Common myeloid progenitor, CD34-positive (primary cell): ENCODE results near the gene THAP7.

ENCODE experiments used
- CTCF ChIA-PET: fragments of 350-600 bp; sonication (Branson Sonifier 250); formaldehyde crosslinking; loops from one replicate; lab custom pipeline; 2021; ENCODE audit warnings: antibody characterized with exemption; lab: Charles Lee
- POLR2A ChIA-PET: fragments of 350-600 bp; sonication (Branson Sonifier 250); formaldehyde crosslinking; loops from one replicate; lab custom pipeline; 2021; ENCODE audit warnings: antibody characterized with exemption; lab: Charles Lee
- DNase-seq, 3 donors: peaks; one replicate each; pipeline versions ENCODE4 v3.0.0 to v3.0.0-alpha.2; 2013
- H3K27ac ChIP-seq, 2 experiments: 1 replicate in 1 of 2; 2 replicates in 1 of 2; pipeline ENCODE4 v1.7.0; 2013; ENCODE audit warnings: inconsistent platforms in 2 of 2, low read length in 2 of 2, mild to moderate bottlenecking in 2 of 2, low read depth in 1 of 2, moderate library complexity in 1 of 2; ENCODE audit not compliant: severe bottlenecking in 2 of 2, insufficient read depth in 1 of 2, poor library complexity in 1 of 2
- H3K27me3 ChIP-seq, 5 experiments: replicated peaks in 2 of 5; 1 replicate in 3 of 5; 2 replicates in 2 of 5; pipeline versions ENCODE4 v1.6.1 to v1.7.0; 2013; ENCODE audit warnings: low read length in 4 of 5, mild to moderate bottlenecking in 2 of 5, moderate library complexity in 2 of 5, inconsistent platforms in 1 of 5; ENCODE audit not compliant: insufficient read depth in 5 of 5, control insufficient read depth in 4 of 5
- H3K36me3 ChIP-seq, 4 experiments: 1 replicate in 2 of 4; 2 replicates in 2 of 4; pipeline versions ENCODE4 v1.6.1 to v1.7.0; 2013; ENCODE audit warnings: low read length in 3 of 4, control low read depth in 1 of 4, mild to moderate bottlenecking in 1 of 4; ENCODE audit not compliant: control insufficient read depth in 4 of 4, insufficient read depth in 4 of 4
- H3K4me1 ChIP-seq, 4 experiments: 1 replicate in 3 of 4; 2 replicates in 1 of 4; pipeline versions ENCODE4 v1.6.1 to v1.7.1; 2013; ENCODE audit warnings: low read length in 3 of 4, mild to moderate bottlenecking in 3 of 4, control low read depth in 1 of 4, inconsistent platforms in 1 of 4, moderate library complexity in 1 of 4; ENCODE audit not compliant: control insufficient read depth in 4 of 4, insufficient read depth in 4 of 4; ENCODE audit errors: control extremely low read depth in 1 of 4
- H3K4me3 ChIP-seq, 7 experiments: 1 replicate in 4 of 7; 2 replicates in 3 of 7; pipeline versions ENCODE4 v1.5.1 to v1.7.0; 2013; ENCODE audit warnings: mild to moderate bottlenecking in 7 of 7, low read length in 6 of 7, moderate library complexity in 6 of 7, inconsistent platforms in 2 of 7, low read depth in 2 of 7, control low read depth in 1 of 7; ENCODE audit not compliant: insufficient read depth in 4 of 7, control insufficient read depth in 1 of 7; ENCODE audit errors: extremely low read depth in 1 of 7
- H3K9me3 ChIP-seq, 5 experiments: 1 replicate in 4 of 5; 2 replicates in 1 of 5; pipeline versions ENCODE4 v1.6.1 to v1.7.1; 2013; ENCODE audit warnings: low read length in 4 of 5, mild to moderate bottlenecking in 2 of 5, inconsistent platforms in 1 of 5, low read depth in 1 of 5, moderate library complexity in 1 of 5; ENCODE audit not compliant: control insufficient read depth in 4 of 5, insufficient read depth in 2 of 5; ENCODE audit errors: control extremely low read depth in 1 of 5
- WGBS: methylation state at CpG from one replicate; pipeline ENCODE4 v1.1.5; 2013; ENCODE audit not compliant: insufficient coverage; 5-methylcytosine and 5-hydroxymethylcytosine counted together

Gene THAP7

DNA sequence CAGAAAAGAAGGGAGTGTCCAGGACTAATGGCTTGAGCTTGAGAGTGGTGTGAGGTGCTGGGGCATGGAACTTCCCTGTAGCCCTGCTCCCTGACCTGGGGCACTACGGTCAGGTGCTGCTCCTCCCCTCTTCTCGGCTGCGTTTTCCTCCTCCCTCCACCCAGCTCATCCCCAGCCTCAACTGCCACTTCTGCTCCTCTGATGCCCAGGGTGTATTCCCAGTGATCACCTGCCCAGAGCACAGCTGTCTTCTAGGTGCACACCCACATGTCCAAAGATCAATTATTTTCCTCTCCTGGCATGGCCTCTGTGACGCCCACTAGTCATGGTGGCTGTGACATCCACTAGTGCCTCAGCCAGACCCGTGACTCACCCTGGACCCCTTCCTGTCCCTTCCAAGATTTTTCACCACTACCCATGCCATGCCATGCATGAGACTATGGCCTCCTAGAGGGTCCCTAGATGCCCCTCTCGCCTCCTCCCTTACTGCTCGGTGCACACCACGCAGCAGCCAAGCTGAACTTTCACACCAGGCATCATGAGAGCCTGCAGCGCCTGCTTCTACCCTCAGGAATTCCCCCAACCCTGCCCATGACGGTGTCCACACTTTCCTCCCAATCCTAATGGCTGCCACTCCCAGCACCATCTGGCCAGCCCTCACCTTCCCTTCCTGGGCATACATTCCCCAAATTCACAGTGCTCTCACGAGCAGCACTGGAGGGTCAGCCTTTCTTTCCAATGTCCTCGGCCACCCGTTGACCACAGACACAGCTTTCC lies 14.9 kb upstream of the THAP7 start:
- ChIA-PET CTCF (interaction anchor here (1.6 kb wide), 1 partner anchor 11 kb away, joined by 3 read pairs; no protein-coding TSS in a partner anchor), POLR2A (no interaction called here)
- WGBS, result 98% methylated on average over 12 of the region's 13 CpGs
- no peak for DNase-seq
- Histone ChIP-seq H3K4me1 (peaks cover 0 to 21% (median 17%) of the 10 kb centered on the region in 4 experiments), H3K36me3 (no peaks in the 10 kb centered on the region), H3K27me3 (peaks cover 0 to 5% (median 0%) of the 10 kb centered on the region in 5 experiments), H3K27ac (no peak overlapping the region), H3K9me3 (no peaks in the 10 kb centered on the region), H3K4me3 (no peak overlapping the region)

DNA sequence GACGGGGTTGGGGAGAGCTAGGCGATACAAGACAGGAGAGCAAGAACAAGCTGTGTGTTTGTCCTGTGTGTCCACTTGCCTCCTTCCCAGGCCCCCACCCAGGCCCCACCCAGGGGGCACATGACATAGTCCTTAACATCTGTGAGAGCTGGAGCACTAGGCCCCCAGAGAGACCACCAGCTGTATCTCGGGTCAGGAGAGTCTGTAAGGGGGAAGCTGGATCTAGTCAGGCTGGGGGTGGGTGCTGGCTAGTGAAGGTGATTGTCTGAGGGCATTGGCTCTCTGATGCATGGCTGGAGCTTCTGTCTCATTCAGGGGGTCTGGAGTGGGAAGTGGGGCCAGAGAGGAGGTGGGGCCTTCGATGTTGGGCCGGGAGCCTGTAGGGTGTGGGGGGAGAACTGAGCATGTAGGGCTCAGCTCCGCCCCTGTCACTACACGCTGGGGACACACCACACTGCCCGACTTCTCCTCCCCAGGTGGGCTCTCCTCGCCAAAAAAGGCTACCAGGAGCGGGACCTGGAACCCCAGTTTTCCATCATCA lies 13.6 kb upstream of the THAP7 start:
- CTCF ChIA-PET, result interaction anchor here (1.0 kb wide), 1 partner anchor 40 kb away, joined by 3 read pairs; no protein-coding TSS in a partner anchor
- Histone ChIP-seq H3K27ac (peak overlapping the region in 1 of 2 experiments; percentile 85), H3K27me3 (peaks cover 0 to 3% (median 0%) of the 10 kb centered on the region in 5 experiments), H3K36me3 (no peaks in the 10 kb centered on the region), H3K4me3 (no peak overlapping the region), H3K9me3 (no peaks in the 10 kb centered on the region), H3K4me1 (peaks cover 0 to 21% (median 17%) of the 10 kb centered on the region in 4 experiments)
- no peak for DNase-seq
- WGBS, result 78% methylated on average over 10 of the region's 10 CpGs
- POLR2A ChIA-PET, result interaction anchor here (0.6 kb wide), 1 partner anchor 629 kb away, joined by 3 read pairs; no protein-coding TSS in a partner anchor

DNA sequence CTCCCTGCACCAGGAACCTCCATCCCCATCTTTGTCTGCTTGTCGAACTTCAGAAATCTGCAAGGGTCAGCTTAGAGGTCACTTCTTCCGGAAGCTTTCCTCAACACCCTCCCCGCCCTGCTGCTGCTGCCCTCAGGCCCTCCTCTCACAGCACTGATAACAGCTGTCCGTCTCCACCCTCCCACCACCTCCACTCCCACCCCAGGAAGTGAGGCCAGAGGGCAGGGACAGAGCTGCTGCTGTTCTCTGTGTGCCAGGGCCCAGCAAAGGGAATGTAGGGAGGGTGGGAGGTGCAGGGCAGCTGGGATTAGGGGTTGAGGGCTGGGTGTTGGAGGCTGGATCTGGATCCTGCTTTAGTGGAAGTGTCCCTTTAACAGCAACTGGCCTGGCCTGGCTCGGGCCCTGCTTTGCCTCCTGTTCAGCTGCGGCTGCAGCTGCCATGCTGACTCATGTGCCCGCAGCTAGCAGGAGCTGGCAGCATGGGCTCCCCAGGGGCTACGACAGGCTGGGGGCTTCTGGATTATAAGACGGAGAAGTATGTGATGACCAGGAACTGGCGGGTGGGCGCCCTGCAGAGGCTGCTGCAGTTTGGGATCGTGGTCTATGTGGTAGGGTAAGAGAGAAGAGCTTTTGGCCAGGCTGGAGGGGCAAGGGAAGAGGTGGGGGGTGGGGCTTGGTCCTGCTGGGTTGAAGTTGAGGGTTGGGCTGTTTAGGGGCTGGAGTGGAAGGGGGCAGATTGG lies 13.0 kb upstream of the THAP7 start, which contains the start of gene P2RX6:
Gene P2RX6, plus strand, starts transcription at position 440 of the 740 bp plus-strand sequence. Its CDS starts 10 bp downstream, at position 450.
- WGBS, result 52% methylated on average over 7 of the region's 12 CpGs
- Histone ChIP-seq H3K9me3 (no peaks in the 10 kb centered on the region), H3K27me3 (peaks cover 0 to 3% (median 0%) of the 10 kb centered on the region in 5 experiments), H3K4me3 (peak within 1 kb of the TSS; percentile 19 to 73 (median 57)), H3K27ac (peak within 1 kb of the TSS in 1 of 2 experiments; percentile 85), H3K36me3 (no peaks in the 10 kb centered on the region), H3K4me1 (peaks cover 0 to 21% (median 17%) of the 10 kb centered on the region in 4 experiments)
- CTCF ChIA-PET, result interaction anchor here (0.6 to 1.1 kb wide), 3 partner anchors 33 to 200 kb away, joined by 3 read pairs; partner anchors contain the start of gene LZTR1
- POLR2A ChIA-PET, result interaction anchor here (0.6 kb wide), 1 partner anchor 630 kb away, joined by 3 read pairs; no protein-coding TSS in a partner anchor
- peak in 2 of 3 donors; percentile 47 to 51 for DNase-seq

DNA sequence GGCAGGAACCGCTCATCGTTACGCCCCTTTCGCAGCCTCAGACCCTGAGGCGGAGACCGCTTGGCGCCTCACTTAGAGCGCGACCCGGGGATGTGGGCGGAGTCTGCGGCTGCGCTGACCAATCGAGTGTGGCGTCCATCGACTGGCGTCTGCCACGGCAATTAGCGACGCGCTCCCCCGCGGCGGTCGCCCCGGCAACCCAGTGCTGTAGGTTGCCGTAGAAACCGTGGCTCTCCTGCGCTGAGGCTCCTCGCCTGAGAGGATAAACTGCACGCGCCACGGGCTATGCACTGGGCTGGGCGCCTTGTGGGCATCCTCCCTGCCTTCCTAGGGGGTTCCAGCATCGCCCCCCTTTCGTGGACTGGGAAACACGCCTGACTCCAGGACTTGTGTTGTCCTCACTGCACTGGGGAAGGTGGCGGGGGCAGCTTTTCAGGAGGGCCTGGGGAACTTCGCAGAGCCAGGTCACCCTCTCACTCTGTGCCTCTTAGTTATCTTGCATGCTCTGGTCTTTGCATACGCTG lies 12.3 kb upstream of the THAP7 start:
- H3K4me3 ChIP-seq, result peak overlapping the region; percentile 19 to 73 (median 57)
- no peaks in the 10 kb centered on the region for H3K36me3 ChIP-seq
- peak overlapping the region in 1 of 2 experiments; percentile 79 for H3K27ac ChIP-seq
- DNase-seq, result peak; percentile 84 to 97 (median 95)
- H3K9me3 ChIP-seq, result no peaks in the 10 kb centered on the region
- ChIA-PET POLR2A (interaction anchor here (1.1 kb wide), 1 partner anchor 129 kb away, joined by 3 read pairs; no protein-coding TSS in a partner anchor), CTCF (interaction anchor here (0.6 to 1.4 kb wide), 3 partner anchors 32 to 199 kb away, joined by 3 read pairs; partner anchors contain the start of gene LZTR1)
- H3K27me3 ChIP-seq, result peaks cover 0 to 3% (median 0%) of the 10 kb centered on the region in 5 experiments
- peaks cover 0 to 21% (median 17%) of the 10 kb centered on the region in 4 experiments for H3K4me1 ChIP-seq
- 3% methylated on average over 40 of the region's 40 CpGs for WGBS

DNA sequence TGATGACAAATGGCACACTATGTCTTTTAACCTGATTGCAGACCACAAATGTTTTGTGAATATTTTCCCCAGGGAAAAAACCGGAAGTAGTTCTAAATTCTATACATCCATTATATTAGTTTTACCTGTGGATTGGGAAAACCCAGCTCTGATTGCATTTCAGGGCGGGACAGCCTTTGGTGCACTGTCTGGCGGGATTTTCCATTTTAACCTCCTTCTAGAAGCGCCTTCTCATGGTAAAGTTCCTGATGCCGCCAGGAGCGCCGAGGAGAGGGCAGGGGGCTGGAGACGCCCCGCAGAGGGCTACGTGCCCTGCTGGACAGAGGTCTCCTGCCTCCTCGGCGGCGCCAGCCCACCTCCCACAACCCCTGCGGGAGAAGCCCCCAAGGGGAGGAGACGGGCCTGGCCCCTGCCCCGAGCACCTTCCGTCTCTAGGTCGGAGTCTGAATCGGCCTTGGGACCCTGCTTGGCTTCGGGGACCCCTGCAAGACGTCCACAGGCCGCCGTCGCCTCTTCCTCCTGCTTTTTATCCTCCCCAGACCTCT lies 11.8 kb upstream of the THAP7 start:
- Histone ChIP-seq H3K36me3 (no peaks in the 10 kb centered on the region), H3K27me3 (no peaks in the 10 kb centered on the region), H3K9me3 (no peaks in the 10 kb centered on the region), H3K27ac (peak overlapping the region in 1 of 2 experiments; percentile 79), H3K4me3 (peak overlapping the region; percentile 19 to 73 (median 57)), H3K4me1 (peaks cover 0 to 21% (median 17%) of the 10 kb centered on the region in 4 experiments)
- ChIA-PET POLR2A (interaction anchor here (1.1 kb wide), 1 partner anchor 128 kb away, joined by 3 read pairs; no protein-coding TSS in a partner anchor), CTCF (interaction anchor here (0.7 to 1.4 kb wide), 4 partner anchors 10 to 128 kb away, joined by 3 read pairs; no protein-coding TSS in a partner anchor)
- DNase-seq, result no peak
- 7% methylated on average over 21 of the region's 24 CpGs for WGBS
